GM19328 (cell line): Measurements from ENCODE around the gene UNC119B.

Experiments used
- ATAC-seq: cut with Tn5 transposase; IDR thresholded peaks from one replicate; pipeline ENCODE4 v1.9.1; 2021; ENCODE audit warnings: mild to moderate bottlenecking, moderate library complexity; ENCODE audit not compliant: unreplicated experiment

UNC119B gene

GRCh38 chr12:120738252-120739030, 28.2 kb downstream of the UNC119B start:
- no peak for ATAC-seq

GRCh38 chr12:120739031-120739762, 28.9 kb downstream of the UNC119B start:
- no peak for ATAC-seq

- ATAC-seq, result no peak
These were observed 29.8 kb downstream of the UNC119B start for GRCh38 chr12:120739821-120740613.

- ATAC-seq, result no peak
These were observed 30.6 kb downstream of the UNC119B start for GRCh38 chr12:120740871-120741270.

DNA sequence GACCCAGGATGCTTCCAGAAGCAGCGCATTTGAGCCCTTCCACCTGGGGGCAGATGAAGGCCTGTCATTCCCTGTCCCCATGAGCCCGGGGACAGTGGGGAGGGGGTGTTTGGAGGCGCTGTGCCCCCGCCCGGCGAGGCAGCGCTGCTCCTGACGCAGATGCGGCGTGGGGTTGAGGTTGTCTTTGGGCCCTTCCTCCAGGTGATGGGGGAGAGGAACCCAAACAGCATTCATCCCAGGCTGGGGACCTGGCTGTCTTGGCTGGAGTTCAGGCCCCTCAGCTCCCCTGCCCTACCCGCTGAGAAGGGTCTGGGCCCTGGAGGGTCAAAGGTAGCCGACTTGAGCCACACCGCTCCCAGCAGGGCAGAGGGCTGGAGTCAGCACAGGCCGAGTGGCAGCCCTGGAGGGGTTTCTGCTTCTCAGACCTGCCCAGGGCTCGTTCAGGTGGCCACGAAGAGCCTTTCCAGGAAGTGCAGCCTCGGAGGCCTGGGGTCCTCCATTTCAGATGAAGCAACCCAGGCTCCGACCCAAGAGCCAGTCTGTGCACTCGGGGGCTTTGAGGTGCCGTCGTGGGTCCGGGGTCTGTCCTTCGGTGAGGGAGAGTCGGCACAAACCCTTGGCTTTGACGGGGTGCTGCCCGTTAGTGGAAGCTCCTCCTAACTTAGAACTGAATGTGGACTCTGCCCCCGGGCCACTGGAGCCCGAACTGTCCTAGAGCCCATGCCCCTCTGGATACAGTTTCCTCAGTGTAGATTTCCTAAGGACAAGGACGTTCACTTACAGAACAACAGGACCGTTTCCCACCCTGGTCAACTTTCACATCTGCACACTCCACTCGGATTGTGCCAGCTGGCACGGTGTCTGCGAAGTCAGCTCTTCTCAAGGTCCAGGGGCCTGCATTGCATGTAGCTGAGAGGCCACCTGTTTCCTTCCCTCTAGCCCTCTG, 31.5 kb downstream of the UNC119B start:
- ATAC-seq, result no peak

DNA sequence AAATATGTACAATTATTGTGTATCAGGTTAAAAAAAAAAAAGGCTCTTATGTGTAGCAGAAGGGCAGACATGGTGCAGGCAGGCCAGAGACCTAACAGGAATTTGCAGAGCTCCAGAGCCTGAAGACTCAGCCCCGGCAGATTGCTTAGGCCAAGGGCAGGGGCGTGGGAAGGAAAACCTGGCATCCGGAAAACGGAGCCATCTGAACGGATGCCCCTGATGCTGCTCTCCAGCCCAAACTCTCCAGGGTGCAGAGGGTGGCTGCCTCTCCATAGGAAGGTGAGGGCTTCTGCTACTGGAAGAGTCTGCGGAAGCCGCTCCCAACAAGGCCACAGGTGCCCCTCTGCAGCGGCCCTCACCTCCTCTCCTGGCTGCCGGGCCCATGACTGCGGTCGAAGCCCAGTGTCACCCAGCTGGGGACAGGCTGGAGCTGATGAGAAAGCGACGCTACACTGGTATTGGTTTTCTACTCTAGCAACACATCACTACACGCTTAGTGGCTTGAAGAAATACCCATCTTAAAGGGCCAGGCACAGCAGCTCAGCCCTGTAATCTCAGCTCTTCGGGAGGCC, 34.8 kb downstream of the UNC119B start:
- ATAC-seq, result no peak

- ATAC-seq, result no peak
These were observed 38.0 kb downstream of the UNC119B start for GRCh38 chr12:120748242-120748641.

DNA sequence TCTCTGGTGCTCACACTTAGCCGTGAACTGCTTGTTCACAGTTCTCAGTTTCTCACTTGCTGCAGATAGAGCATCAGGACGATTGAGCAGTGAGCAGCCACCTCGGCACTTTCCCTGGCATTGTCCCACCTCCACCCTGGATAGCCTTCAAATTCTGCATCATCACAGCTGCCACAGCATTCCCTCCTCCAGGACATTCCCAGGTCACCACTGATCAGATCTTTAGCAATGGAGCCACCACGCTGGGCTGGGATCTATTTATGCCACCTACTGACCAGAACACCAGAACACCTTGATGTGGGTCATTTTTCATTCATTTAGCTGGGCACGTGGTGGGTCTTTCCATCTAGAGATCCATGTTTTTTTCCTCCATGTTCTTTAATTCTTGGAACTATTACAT, 39.0 kb downstream of the UNC119B start:
- ATAC-seq, result no peak

DNA sequence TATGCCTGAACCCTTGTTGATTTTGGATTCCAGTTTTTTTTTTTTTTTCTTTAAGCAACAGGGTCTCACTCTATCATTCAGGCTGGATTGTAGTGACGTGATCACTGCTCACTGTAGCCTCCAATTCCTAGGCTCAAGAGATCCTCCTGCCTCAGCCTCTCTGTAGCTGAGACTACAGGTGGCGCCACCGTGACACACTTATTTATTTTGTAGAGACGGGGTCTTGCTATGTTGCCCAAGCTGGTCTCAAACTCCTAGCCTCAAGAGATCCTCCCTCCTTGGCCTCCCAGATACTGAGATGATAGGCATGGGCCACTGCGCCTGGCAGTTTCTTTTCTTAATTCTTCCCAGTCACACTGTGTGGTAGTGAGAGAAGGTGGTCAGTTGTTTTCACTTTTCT, 40.5 kb downstream of the UNC119B start:
- no peak for ATAC-seq

DNA sequence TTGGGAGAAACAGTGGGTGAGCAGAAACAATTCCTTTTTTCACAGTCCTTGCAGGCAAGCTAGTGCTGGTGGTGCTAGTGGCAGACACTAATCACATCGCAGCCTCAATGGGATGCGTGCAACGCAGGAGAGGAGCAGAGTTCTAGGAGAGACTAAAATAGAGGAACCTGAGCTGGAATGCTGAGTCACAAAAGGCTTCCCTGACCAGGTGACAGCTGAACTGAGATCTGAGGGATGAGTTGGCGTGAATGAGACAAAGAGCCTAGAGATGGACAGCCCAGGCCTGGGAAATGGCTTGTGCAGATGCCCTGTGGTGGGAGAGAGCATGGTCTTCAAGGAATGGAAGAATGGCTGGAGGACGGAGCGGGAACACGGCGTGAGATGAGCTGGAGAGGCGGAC, 41.1 kb downstream of the UNC119B start:
- ATAC-seq, result no peak

DNA sequence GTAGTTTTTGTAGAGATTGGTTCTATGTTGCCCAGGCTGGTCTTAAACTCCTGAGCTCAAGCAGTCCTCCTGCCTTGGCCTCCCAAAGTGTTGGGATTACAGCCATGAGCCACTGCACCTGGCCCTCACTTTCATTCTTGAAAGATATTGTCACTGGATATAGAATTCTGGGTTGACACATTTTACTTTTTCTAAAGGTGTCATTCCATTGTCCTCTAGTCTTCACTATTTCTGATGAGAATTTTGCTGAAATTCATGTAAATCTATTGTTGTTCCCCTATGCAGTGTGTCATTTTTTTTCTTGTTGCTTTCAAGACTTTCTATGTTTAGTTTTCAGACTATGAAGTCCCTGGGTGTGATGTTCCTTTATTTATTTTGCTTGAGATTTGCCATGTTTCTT, 44.5 kb downstream of the UNC119B start:
- ATAC-seq, result no peak

- ATAC-seq, result no peak
These were observed 45.0 kb downstream of the UNC119B start for GRCh38 chr12:120755269-120755668.

DNA sequence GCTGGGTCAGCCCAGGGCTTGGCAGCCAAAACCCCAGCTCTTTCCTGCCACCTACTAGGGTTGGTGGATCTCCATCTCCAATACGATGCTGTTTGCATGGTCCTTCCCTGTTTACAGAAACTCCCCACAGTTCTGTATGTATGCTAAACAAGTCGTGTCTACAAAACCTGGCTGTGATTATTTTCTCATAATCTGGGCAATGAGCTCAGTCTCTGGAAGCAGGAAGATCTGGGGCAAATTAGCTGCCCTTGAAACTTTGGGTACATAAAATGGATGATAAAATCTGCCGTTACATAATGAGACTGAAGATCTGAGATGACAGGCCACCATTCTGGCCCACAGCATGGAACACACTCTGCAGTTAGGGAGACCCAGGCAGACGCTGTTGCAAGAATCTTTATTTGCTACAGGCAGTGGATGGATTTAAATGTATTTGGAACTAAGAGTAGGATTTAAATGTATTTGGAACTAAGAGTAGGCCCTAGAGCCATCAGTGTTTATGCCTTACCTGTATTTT, 47.0 kb downstream of the UNC119B start:
- no peak for ATAC-seq

- ATAC-seq, result no peak
These were observed 47.7 kb downstream of the UNC119B start for GRCh38 chr12:120757949-120758348.

DNA sequence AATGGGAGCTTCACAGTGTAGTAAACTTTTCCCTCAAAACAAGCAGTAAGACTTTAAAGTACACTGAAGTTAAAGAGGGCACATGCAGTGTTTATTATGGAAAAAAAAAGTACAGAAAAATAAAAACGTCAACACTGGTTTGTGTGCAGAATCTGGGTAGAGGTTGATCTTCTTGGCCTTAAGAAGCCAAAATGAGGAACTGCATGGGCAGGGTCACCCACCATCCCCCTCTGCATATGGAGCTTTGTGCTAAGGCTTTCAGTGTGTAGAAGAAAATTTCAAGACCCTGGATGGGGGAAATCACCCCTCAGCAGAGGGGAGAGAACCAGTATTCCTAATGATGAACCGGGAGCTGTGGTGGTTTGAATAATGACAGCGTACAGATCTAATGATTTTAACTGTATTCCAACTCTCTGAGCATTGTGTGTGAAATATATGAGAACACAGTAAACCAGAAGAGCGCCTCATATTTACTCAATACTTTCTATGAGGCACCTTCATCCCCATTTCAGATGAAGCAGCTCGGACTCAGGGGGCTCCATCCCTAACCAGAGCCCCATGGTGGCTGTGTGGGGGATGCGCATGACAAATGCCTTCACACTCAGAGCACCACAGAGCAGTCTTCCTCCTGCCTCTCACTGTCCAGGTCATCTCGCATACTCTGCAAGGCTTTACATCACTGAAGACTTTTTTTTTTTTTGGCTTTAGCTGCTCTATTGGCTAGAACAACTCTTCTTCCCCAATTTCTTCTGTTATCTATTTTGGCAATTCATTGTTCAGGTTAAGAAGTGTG, 48.7 kb downstream of the UNC119B start:
- no peak for ATAC-seq

- ATAC-seq, result no peak
These were observed 49.5 kb downstream of the UNC119B start for GRCh38 chr12:120759591-120760348.

DNA sequence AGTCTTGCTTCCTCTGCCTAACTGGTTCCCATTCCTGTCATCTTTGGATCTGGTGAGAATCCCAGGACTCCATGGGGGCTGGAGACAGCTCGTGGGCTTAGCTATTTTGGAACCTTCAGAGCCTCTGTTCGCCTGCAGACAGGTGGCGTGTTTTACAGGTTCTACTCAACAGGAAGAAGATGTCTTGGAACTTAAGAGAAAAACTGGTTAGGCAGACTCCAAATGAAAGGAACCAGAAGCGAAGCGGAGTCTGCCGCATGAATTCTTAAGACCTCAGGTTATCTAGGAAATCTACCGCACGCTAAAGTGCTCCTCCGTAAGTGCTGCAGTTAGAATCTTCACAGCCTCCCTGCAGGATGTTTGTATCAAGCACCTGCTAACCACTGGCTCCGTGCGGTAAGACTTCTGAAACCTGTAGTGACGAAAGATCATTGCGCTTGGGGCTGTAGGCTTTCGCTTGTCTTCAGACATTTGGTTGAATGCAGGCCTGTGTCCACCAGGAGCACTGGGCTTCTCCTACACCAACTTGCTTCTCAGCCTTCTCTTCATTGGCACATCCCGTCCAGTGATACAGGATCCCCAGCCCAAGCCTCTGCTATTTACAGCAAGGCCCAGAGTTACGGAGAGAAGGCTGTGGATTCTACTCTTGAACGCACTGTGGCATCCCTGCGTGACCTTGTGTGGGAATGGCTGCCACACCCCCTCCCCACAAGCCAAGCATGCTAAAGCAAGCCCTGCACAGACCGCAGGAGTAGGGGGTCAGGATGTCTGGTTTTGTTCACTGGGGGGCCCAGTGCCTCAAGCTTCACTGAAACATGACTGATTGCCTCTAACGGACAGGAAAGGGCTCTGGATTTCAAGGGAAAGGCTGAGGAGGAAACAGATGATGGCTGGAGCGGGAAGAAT, 50.3 kb downstream of the UNC119B start:
- ATAC-seq, result no peak
